ENCODE measurements around the gene ALG13.
"Not testable (repeated sequence)": the region's sequence is repeated elsewhere in the genome, so short reads cannot be mapped to it uniquely, and the experiment has no call there.

ALG13 gene

GRCh38 chrX:111680988-111681779 is at the start of gene ALG13:
TSS of gene ALG13 (plus strand) at chrX:111681170. CDS start at chrX:111681219, 49 bp downstream.
- Histone ChIP-seq H3K9ac (ENCODE audit: low read depth in 1 of 2, low read length in 2 of 2) (peak within 1 kb of the TSS; percentile 97 to 98), H3K36me3 (ENCODE audit: control insufficient read depth in 2 of 2, insufficient read depth in 2 of 2, low read length in 2 of 2) (peaks cover 11 to 21% of the 10 kb centered on the region in 2 donors), H3K4me1 (ENCODE audit: control insufficient read depth in 2 of 2, insufficient read depth in 2 of 2, low read length in 2 of 2) (no peaks in the 10 kb centered on the region), H3K4me3 (ENCODE audit: low read length in 2 of 2) (peak within 1 kb of the TSS; percentile 83 to 97), H3K9me3 (ENCODE audit: control insufficient read depth in 2 of 2, low read length in 2 of 2) (no peaks in the 10 kb centered on the region), H3K27ac (ENCODE audit: low read depth in 2 of 2, low read length in 2 of 2) (peak within 1 kb of the TSS; percentile 92 to 97), H3K27me3 (ENCODE audit: control insufficient read depth in 2 of 2, insufficient read depth in 2 of 2, low read length in 2 of 2) (no peaks in the 10 kb centered on the region)

- Histone ChIP-seq H3K27ac (ENCODE audit: low read depth in 2 of 2, low read length in 2 of 2) (no peak overlapping the region), H3K9me3 (ENCODE audit: control insufficient read depth in 2 of 2, low read length in 2 of 2) (no peaks in the 10 kb centered on the region), H3K4me3 (ENCODE audit: low read length in 2 of 2) (no peak overlapping the region), H3K36me3 (ENCODE audit: control insufficient read depth in 2 of 2, insufficient read depth in 2 of 2, low read length in 2 of 2) (no peaks in the 10 kb centered on the region), H3K9ac (ENCODE audit: low read depth in 1 of 2, low read length in 2 of 2) (no peak overlapping the region), H3K4me1 (ENCODE audit: control insufficient read depth in 2 of 2, insufficient read depth in 2 of 2, low read length in 2 of 2) (no peaks in the 10 kb centered on the region), H3K27me3 (ENCODE audit: control insufficient read depth in 2 of 2, insufficient read depth in 2 of 2, low read length in 2 of 2) (no peaks in the 10 kb centered on the region)
These were observed 45.9 kb upstream of the ALG13 start for GRCh38 chrX:111634823-111635729.

GRCh38 chrX:111641969-111642368 is 39.0 kb upstream of the ALG13 start:
- no peaks in the 10 kb centered on the region for H3K4me1 ChIP-seq (ENCODE audit: control insufficient read depth in 2 of 2, insufficient read depth in 2 of 2, low read length in 2 of 2)
- H3K9me3 ChIP-seq (ENCODE audit: control insufficient read depth in 2 of 2, low read length in 2 of 2), result no peaks in the 10 kb centered on the region
- H3K27me3 ChIP-seq (ENCODE audit: control insufficient read depth in 2 of 2, insufficient read depth in 2 of 2, low read length in 2 of 2), result no peaks in the 10 kb centered on the region
- H3K27ac ChIP-seq (ENCODE audit: low read depth in 2 of 2, low read length in 2 of 2), result no peak overlapping the region
- H3K4me3 ChIP-seq (ENCODE audit: low read length in 2 of 2), result no peak overlapping the region
- H3K9ac ChIP-seq (ENCODE audit: low read depth in 1 of 2, low read length in 2 of 2), result no peak overlapping the region
- H3K36me3 ChIP-seq (ENCODE audit: control insufficient read depth in 2 of 2, insufficient read depth in 2 of 2, low read length in 2 of 2), result no peaks in the 10 kb centered on the region

- not testable (repeated sequence) for H3K27me3 ChIP-seq (ENCODE audit: control insufficient read depth in 2 of 2, insufficient read depth in 2 of 2, low read length in 2 of 2); H3K4me3 ChIP-seq (ENCODE audit: low read length in 2 of 2); H3K4me1 ChIP-seq (ENCODE audit: control insufficient read depth in 2 of 2, insufficient read depth in 2 of 2, low read length in 2 of 2); H3K9me3 ChIP-seq (ENCODE audit: control insufficient read depth in 2 of 2, low read length in 2 of 2); H3K36me3 ChIP-seq (ENCODE audit: control insufficient read depth in 2 of 2, insufficient read depth in 2 of 2, low read length in 2 of 2); H3K9ac ChIP-seq (ENCODE audit: low read depth in 1 of 2, low read length in 2 of 2); H3K27ac ChIP-seq (ENCODE audit: low read depth in 2 of 2, low read length in 2 of 2)
These were observed 35.8 kb upstream of the ALG13 start for GRCh38 chrX:111645165-111645564.

GRCh38 chrX:111645607-111646006 is 35.4 kb upstream of the ALG13 start:
- no peaks in the 10 kb centered on the region for H3K36me3 ChIP-seq (ENCODE audit: control insufficient read depth in 2 of 2, insufficient read depth in 2 of 2, low read length in 2 of 2)
- peaks cover 0 to 3% of the 10 kb centered on the region in 2 donors for H3K27me3 ChIP-seq (ENCODE audit: control insufficient read depth in 2 of 2, insufficient read depth in 2 of 2, low read length in 2 of 2)
- no peak overlapping the region for H3K4me3 ChIP-seq (ENCODE audit: low read length in 2 of 2)
- no peaks in the 10 kb centered on the region for H3K4me1 ChIP-seq (ENCODE audit: control insufficient read depth in 2 of 2, insufficient read depth in 2 of 2, low read length in 2 of 2)
- no peak overlapping the region for H3K27ac ChIP-seq (ENCODE audit: low read depth in 2 of 2, low read length in 2 of 2)
- no peaks in the 10 kb centered on the region for H3K9me3 ChIP-seq (ENCODE audit: control insufficient read depth in 2 of 2, low read length in 2 of 2)
- H3K9ac ChIP-seq (ENCODE audit: low read depth in 1 of 2, low read length in 2 of 2), result no peak overlapping the region

GRCh38 chrX:111646515-111646914 is 34.5 kb upstream of the ALG13 start:
- no peaks in the 10 kb centered on the region for H3K4me1 ChIP-seq (ENCODE audit: control insufficient read depth in 2 of 2, insufficient read depth in 2 of 2, low read length in 2 of 2)
- H3K4me3 ChIP-seq (ENCODE audit: low read length in 2 of 2), result no peak overlapping the region
- no peak overlapping the region for H3K9ac ChIP-seq (ENCODE audit: low read depth in 1 of 2, low read length in 2 of 2)
- H3K27ac ChIP-seq (ENCODE audit: low read depth in 2 of 2, low read length in 2 of 2), result no peak overlapping the region
- H3K36me3 ChIP-seq (ENCODE audit: control insufficient read depth in 2 of 2, insufficient read depth in 2 of 2, low read length in 2 of 2), result no peaks in the 10 kb centered on the region
- peaks cover 0 to 3% of the 10 kb centered on the region in 2 donors for H3K27me3 ChIP-seq (ENCODE audit: control insufficient read depth in 2 of 2, insufficient read depth in 2 of 2, low read length in 2 of 2)
- no peaks in the 10 kb centered on the region for H3K9me3 ChIP-seq (ENCODE audit: control insufficient read depth in 2 of 2, low read length in 2 of 2)

- Histone ChIP-seq H3K9ac (ENCODE audit: low read depth in 1 of 2, low read length in 2 of 2) (no peak overlapping the region), H3K27me3 (ENCODE audit: control insufficient read depth in 2 of 2, insufficient read depth in 2 of 2, low read length in 2 of 2) (peaks cover 0 to 3% of the 10 kb centered on the region in 2 donors)
These were observed 32.2 kb upstream of the ALG13 start for GRCh38 chrX:111648802-111649201.

GRCh38 chrX:111649638-111650037 is 31.3 kb upstream of the ALG13 start:
- Histone ChIP-seq H3K36me3 (ENCODE audit: control insufficient read depth in 2 of 2, insufficient read depth in 2 of 2, low read length in 2 of 2) (no peaks in the 10 kb centered on the region), H3K27me3 (ENCODE audit: control insufficient read depth in 2 of 2, insufficient read depth in 2 of 2, low read length in 2 of 2) (peaks cover 0 to 3% of the 10 kb centered on the region in 2 donors), H3K9ac (ENCODE audit: low read depth in 1 of 2, low read length in 2 of 2) (no peak overlapping the region), H3K4me1 (ENCODE audit: control insufficient read depth in 2 of 2, insufficient read depth in 2 of 2, low read length in 2 of 2) (no peaks in the 10 kb centered on the region), H3K9me3 (ENCODE audit: control insufficient read depth in 2 of 2, low read length in 2 of 2) (no peaks in the 10 kb centered on the region), H3K27ac (ENCODE audit: low read depth in 2 of 2, low read length in 2 of 2) (no peak overlapping the region), H3K4me3 (ENCODE audit: low read length in 2 of 2) (no peak overlapping the region)

More at GRCh38 chrX:111648802-111649201, 32.2 kb upstream of the ALG13 start:
- no peak overlapping the region for H3K27ac ChIP-seq (ENCODE audit: low read depth in 2 of 2, low read length in 2 of 2)
- H3K36me3 ChIP-seq (ENCODE audit: control insufficient read depth in 2 of 2, insufficient read depth in 2 of 2, low read length in 2 of 2), result no peaks in the 10 kb centered on the region
- H3K4me1 ChIP-seq (ENCODE audit: control insufficient read depth in 2 of 2, insufficient read depth in 2 of 2, low read length in 2 of 2), result no peaks in the 10 kb centered on the region
- H3K4me3 ChIP-seq (ENCODE audit: low read length in 2 of 2), result no peak overlapping the region
- no peaks in the 10 kb centered on the region for H3K9me3 ChIP-seq (ENCODE audit: control insufficient read depth in 2 of 2, low read length in 2 of 2)

- peaks cover 0 to 3% of the 10 kb centered on the region in 2 donors for H3K27me3 ChIP-seq (ENCODE audit: control insufficient read depth in 2 of 2, insufficient read depth in 2 of 2, low read length in 2 of 2)
- no peaks in the 10 kb centered on the region for H3K9me3 ChIP-seq (ENCODE audit: control insufficient read depth in 2 of 2, low read length in 2 of 2)
- H3K27ac ChIP-seq (ENCODE audit: low read depth in 2 of 2, low read length in 2 of 2), result no peak overlapping the region
These were observed 30.1 kb upstream of the ALG13 start for GRCh38 chrX:111650845-111651244.

GRCh38 chrX:111652719-111653118 is 28.3 kb upstream of the ALG13 start:
- Histone ChIP-seq H3K9ac (ENCODE audit: low read depth in 1 of 2, low read length in 2 of 2) (no peak overlapping the region), H3K4me1 (ENCODE audit: control insufficient read depth in 2 of 2, insufficient read depth in 2 of 2, low read length in 2 of 2) (no peaks in the 10 kb centered on the region), H3K9me3 (ENCODE audit: control insufficient read depth in 2 of 2, low read length in 2 of 2) (no peaks in the 10 kb centered on the region), H3K4me3 (ENCODE audit: low read length in 2 of 2) (no peak overlapping the region), H3K27ac (ENCODE audit: low read depth in 2 of 2, low read length in 2 of 2) (no peak overlapping the region), H3K36me3 (ENCODE audit: control insufficient read depth in 2 of 2, insufficient read depth in 2 of 2, low read length in 2 of 2) (no peaks in the 10 kb centered on the region), H3K27me3 (ENCODE audit: control insufficient read depth in 2 of 2, insufficient read depth in 2 of 2, low read length in 2 of 2) (peaks cover 0 to 3% of the 10 kb centered on the region in 2 donors)

More at GRCh38 chrX:111650845-111651244, 30.1 kb upstream of the ALG13 start:
- Histone ChIP-seq H3K36me3 (ENCODE audit: control insufficient read depth in 2 of 2, insufficient read depth in 2 of 2, low read length in 2 of 2) (no peaks in the 10 kb centered on the region), H3K4me1 (ENCODE audit: control insufficient read depth in 2 of 2, insufficient read depth in 2 of 2, low read length in 2 of 2) (no peaks in the 10 kb centered on the region), H3K4me3 (ENCODE audit: low read length in 2 of 2) (no peak overlapping the region), H3K9ac (ENCODE audit: low read depth in 1 of 2, low read length in 2 of 2) (no peak overlapping the region)

Measured in mucosa of rectum (tissue), 2 donors.